Measurements from ENCODE around the gene CCDC85C.

- TF ChIP-seq EP300 (IDR thresholded peaks at IDR 0.05; ENCODE audit: borderline replicate concordance in 1 of 2, low read depth in 2 of 2, low read length in 2 of 2) (no peak), SIN3A (conservative IDR thresholded peaks at IDR 0.05 in 1 of 2, IDR thresholded peaks at IDR 0.05 in 1 of 2; ENCODE audit: low read depth in 1 of 2, low read length in 2 of 2) (no peak), POLR2AphosphoS5 (IDR thresholded peaks at IDR 0.05; ENCODE audit: low read depth, low read length) (no peak)
- TF ChIP-seq, protein P1, sequence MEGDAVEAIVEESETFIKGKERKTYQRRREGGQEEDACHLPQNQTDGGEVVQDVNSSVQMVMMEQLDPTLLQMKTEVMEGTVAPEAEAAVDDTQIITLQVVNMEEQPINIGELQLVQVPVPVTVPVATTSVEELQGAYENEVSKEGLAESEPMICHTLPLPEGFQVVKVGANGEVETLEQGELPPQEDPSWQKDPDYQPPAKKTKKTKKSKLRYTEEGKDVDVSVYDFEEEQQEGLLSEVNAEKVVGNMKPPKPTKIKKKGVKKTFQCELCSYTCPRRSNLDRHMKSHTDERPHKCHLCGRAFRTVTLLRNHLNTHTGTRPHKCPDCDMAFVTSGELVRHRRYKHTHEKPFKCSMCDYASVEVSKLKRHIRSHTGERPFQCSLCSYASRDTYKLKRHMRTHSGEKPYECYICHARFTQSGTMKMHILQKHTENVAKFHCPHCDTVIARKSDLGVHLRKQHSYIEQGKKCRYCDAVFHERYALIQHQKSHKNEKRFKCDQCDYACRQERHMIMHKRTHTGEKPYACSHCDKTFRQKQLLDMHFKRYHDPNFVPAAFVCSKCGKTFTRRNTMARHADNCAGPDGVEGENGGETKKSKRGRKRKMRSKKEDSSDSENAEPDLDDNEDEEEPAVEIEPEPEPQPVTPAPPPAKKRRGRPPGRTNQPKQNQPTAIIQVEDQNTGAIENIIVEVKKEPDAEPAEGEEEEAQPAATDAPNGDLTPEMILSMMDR (IDR thresholded peaks at IDR 0.05; ENCODE audit: control extremely low read depth in 1 of 3, insufficient read depth in 1 of 3, low read depth in 1 of 3, low read length in 3 of 3), result no peak
- TF ChIP-seq, protein P2, sequence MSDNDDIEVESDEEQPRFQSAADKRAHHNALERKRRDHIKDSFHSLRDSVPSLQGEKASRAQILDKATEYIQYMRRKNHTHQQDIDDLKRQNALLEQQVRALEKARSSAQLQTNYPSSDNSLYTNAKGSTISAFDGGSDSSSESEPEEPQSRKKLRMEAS (IDR thresholded peaks at IDR 0.05), result no peak
Observed at GRCh38 chr14:99569725-99570543, 34.1 kb downstream of the CCDC85C start.

Data from H1 (cell line).